Measurements from ENCODE around the gene CXorf65. TPM values are rescaled to one million over a fixed set of nuclear protein-coding genes. Genes with fewer than 3 reads are reported as not detected.

CXorf65 gene
- total and polyA plus RNA-seq, 12 donors, result 0.51 TPM; not detected in 11

- H3K4me3 ChIP-seq, result peak overlapping the region in 3 of 4 donors; percentile 37 to 57 (median 48)
- peak in 1 of 7 donors; percentile 75 for DNase-seq
- no peaks in the 10 kb centered on the region for H3K36me3 ChIP-seq (replicated peaks in 1 of 2)
- H3K27ac ChIP-seq, result peak overlapping the region in 3 of 5 donors; percentile 21 to 75 (median 38)
- intact Hi-C loops (cut with DNase I), result no loop called here
- no peaks in the 10 kb centered on the region for H3K9me3 ChIP-seq (replicated peaks in 1 of 3)
- no peaks in the 10 kb centered on the region for H3K27me3 ChIP-seq
- TF ChIP-seq CTCF (IDR thresholded peaks at IDR 0.05), result no peak
- peak in 1 of 2 donors; percentile 68 for TF ChIP-seq POLR2A (IDR thresholded peaks at IDR 0.05)
- peaks cover 0 to 10% of the 10 kb centered on the region in 2 donors for H3K4me1 ChIP-seq (replicated peaks in 1 of 2)
- 0 to 24% (median 11%) methylated on average over 2 to 46 of the region's 46 CpGs for WGBS, 4 donors
Observed at GRCh38 chrX:71095981-71096759, 10.4 kb downstream of the CXorf65 start.

GRCh38 chrX:71095555-71095980 is 11.0 kb downstream of the CXorf65 start, which contains the start of gene FOXO4:
TSS of gene FOXO4 (plus strand) at chrX:71095851. CDS start at chrX:71096529, 678 bp downstream.
- intact Hi-C loops (cut with DNase I), result no loop called here
- Histone ChIP-seq H3K9me3 (replicated peaks in 1 of 3) (no peaks in the 10 kb centered on the region), H3K27ac (peak within 1 kb of the TSS in 3 of 5 donors; percentile 21 to 75 (median 38)), H3K4me1 (replicated peaks in 1 of 2) (peaks cover 0 to 10% of the 10 kb centered on the region in 2 donors), H3K4me3 (peak within 1 kb of the TSS in 3 of 4 donors; percentile 37 to 57 (median 48)), H3K27me3 (no peaks in the 10 kb centered on the region), H3K36me3 (replicated peaks in 1 of 2) (no peaks in the 10 kb centered on the region)
- TF ChIP-seq POLR2A (IDR thresholded peaks at IDR 0.05) (no peak), CTCF (IDR thresholded peaks at IDR 0.05) (no peak)
- DNase-seq, result peak; percentile 90 to 95 (median 93)
- WGBS, 4 donors, result 0 to 20% (median 4%) methylated on average over 6 to 29 of the region's 29 CpGs

GRCh38 chrX:71095033-71095432 is 11.5 kb downstream of the CXorf65 start:
- intact Hi-C loops (cut with DNase I), result no loop called here
- Histone ChIP-seq H3K36me3 (replicated peaks in 1 of 2) (no peaks in the 10 kb centered on the region), H3K27ac (no peak overlapping the region), H3K4me3 (peak overlapping the region in 2 of 4 donors; percentile 37 to 57), H3K27me3 (no peaks in the 10 kb centered on the region), H3K4me1 (replicated peaks in 1 of 2) (peaks cover 0 to 10% of the 10 kb centered on the region in 2 donors), H3K9me3 (replicated peaks in 1 of 3) (no peaks in the 10 kb centered on the region)
- 28 to 50% (median 35%) methylated on average over 6 of the region's 6 CpGs for WGBS, 4 donors
- TF ChIP-seq POLR2A (IDR thresholded peaks at IDR 0.05) (no peak), CTCF (IDR thresholded peaks at IDR 0.05) (no peak)
- DNase-seq, result no peak

GRCh38 chrX:71091263-71091662 is 15.3 kb downstream of the CXorf65 start:
- TF ChIP-seq CTCF (IDR thresholded peaks at IDR 0.05), result no peak
- no peak for TF ChIP-seq POLR2A (IDR thresholded peaks at IDR 0.05)
- Histone ChIP-seq H3K36me3 (replicated peaks in 1 of 2) (no peaks in the 10 kb centered on the region), H3K27me3 (peaks cover 3% of the 10 kb centered on the region), H3K9me3 (replicated peaks in 1 of 3) (no peaks in the 10 kb centered on the region), H3K27ac (no peak overlapping the region), H3K4me1 (replicated peaks in 1 of 2) (no peaks in the 10 kb centered on the region), H3K4me3 (no peak overlapping the region)
- 50 to 68% (median 57%) methylated on average over 5 of the region's 5 CpGs for WGBS, 4 donors
- intact Hi-C loops (cut with DNase I), result no loop called here
- DNase-seq, result peak in 1 of 7 donors; percentile 34

Measured in adrenal gland (tissue), 12 donors.